HepG2 (cell line): Measurements from ENCODE around the gene CYP4F8. TPM values are rescaled to one million over a fixed set of nuclear protein-coding genes. Genes with fewer than 3 reads are reported as not detected.
A peak's percentile ranks its signal among the peaks of the same experiment; 100 is the strongest.

Source experiments
- BORCS8-MEF2B ChIP-seq: sonication (generic); formaldehyde crosslinking; IDR thresholded peaks from 2 replicates; pipeline ENCODE4 v1.8.0; 2022; ENCODE audit warnings: mild to moderate bottlenecking, missing genetic modification reagents
- BRCA1 ChIP-seq: sonication (generic); formaldehyde crosslinking; IDR thresholded peaks from 2 replicates; pipeline ENCODE4 v1.4.0; 2020; ENCODE audit warnings: missing genetic modification reagents
- EED ChIP-seq: sonication (generic); formaldehyde crosslinking; IDR thresholded peaks from 2 replicates; pipeline ENCODE4 v1.5.0; 2020; ENCODE audit warnings: mild to moderate bottlenecking, missing genetic modification reagents
- EHMT2 ChIP-seq: fragments of 200-600 bp; sonication (generic); IDR thresholded peaks from 2 replicates; pipeline ENCODE4 v1.7.0; 2017; ENCODE audit warnings: antibody characterized with exemption, low read depth, low read length, borderline replicate concordance
- HDAC6 ChIP-seq: fragments of 200-600 bp; sonication (generic); IDR thresholded peaks from 2 replicates; pipeline ENCODE4 v1.7.0; 2017; ENCODE audit warnings: mild to moderate bottlenecking, antibody characterized with exemption, low read length, low read depth
- JUNB ChIP-seq: sonication (generic); formaldehyde crosslinking; IDR thresholded peaks from 2 replicates; pipeline ENCODE4 v1.8.0; 2022; ENCODE audit warnings: missing genetic modification reagents, mild to moderate bottlenecking, borderline replicate concordance
- KLF9 ChIP-seq: IDR thresholded peaks from 2 replicates; pipeline ENCODE4 v1.6.1; 2016; ENCODE audit warnings: low read depth
- MAZ ChIP-seq, 2 experiments: sonication (generic) in 1 of 2; formaldehyde crosslinking in 1 of 2; IDR thresholded peaks; 2 replicates each; pipeline versions ENCODE4 v1.5.0 to v1.6.1; 2012 to 2020; ENCODE audit warnings: low read depth in 2 of 2, mild to moderate bottlenecking in 2 of 2, borderline replicate concordance in 1 of 2, improper control_type of control experiment in 1 of 2, low read length in 1 of 2, missing genetic modification reagents in 1 of 2, moderate library complexity in 1 of 2
- NFKB2 ChIP-seq: sonication (generic); formaldehyde crosslinking; IDR thresholded peaks from 2 replicates; pipeline ENCODE4 v1.4.0; 2020; ENCODE audit warnings: missing genetic modification reagents, borderline replicate concordance
- NONO ChIP-seq, 2 experiments: fragments of 450-650 bp in 1 of 2; sonication (generic) in 1 of 2; formaldehyde crosslinking in 1 of 2; IDR thresholded peaks in 1 of 2; conservative IDR thresholded peaks in 1 of 2; 2 replicates each; pipeline versions ENCODE4 v1.6.1 to v1.8.0; 2017 to 2022; ENCODE audit warnings: mild to moderate bottlenecking in 1 of 2, missing genetic modification reagents in 1 of 2, moderate library complexity in 1 of 2
- PHB2 ChIP-seq: fragments of 450-650 bp; IDR thresholded peaks from 2 replicates; pipeline ENCODE4 v1.6.1; 2018; ENCODE audit not compliant: partially characterized antibody
- PHF20 ChIP-seq: sonication (generic); formaldehyde crosslinking; IDR thresholded peaks from 2 replicates; pipeline ENCODE4 v1.5.0; 2020; ENCODE audit warnings: mild to moderate bottlenecking, missing genetic modification reagents
- SMARCE1 ChIP-seq: fragments of 450-650 bp; IDR thresholded peaks from 2 replicates; pipeline ENCODE4 v1.6.1; 2017; ENCODE audit warnings: borderline replicate concordance
- TBX3 ChIP-seq: fragments of 450-650 bp; IDR thresholded peaks from 2 replicates; pipeline ENCODE4 v1.6.1; 2017; ENCODE audit warnings: antibody characterized with exemption, mild to moderate bottlenecking, inconsistent platforms, borderline replicate concordance
- TFDP2 ChIP-seq: sonication (generic); formaldehyde crosslinking; IDR thresholded peaks from 2 replicates; pipeline ENCODE4 v1.4.0; 2020; ENCODE audit warnings: missing genetic modification reagents
- USF2 ChIP-seq, 2 experiments: sonication (generic) in 1 of 2; formaldehyde crosslinking in 1 of 2; IDR thresholded peaks; 2 replicates each; pipeline versions ENCODE4 v1.5.1 to v1.6.1; 2011 to 2020; ENCODE audit warnings: borderline replicate concordance in 1 of 2, low read depth in 1 of 2, low read length in 1 of 2, mild to moderate bottlenecking in 1 of 2, missing genetic modification reagents in 1 of 2, moderate library complexity in 1 of 2
- ZNF550 ChIP-seq: sonication (generic); formaldehyde crosslinking; IDR thresholded peaks from 2 replicates; pipeline ENCODE4 v1.4.0; 2020; ENCODE audit warnings: mild to moderate bottlenecking, missing genetic modification reagents, borderline replicate concordance
- ZNF574 ChIP-seq: sonication (generic); formaldehyde crosslinking; IDR thresholded peaks from 2 replicates; pipeline ENCODE4 v1.4.0; 2020; ENCODE audit warnings: missing genetic modification reagents
- ZNF704 ChIP-seq: sonication (generic); formaldehyde crosslinking; IDR thresholded peaks from 2 replicates; pipeline ENCODE4 v1.8.1; 2023; ENCODE audit warnings: mild to moderate bottlenecking, inconsistent platforms, moderate library complexity, missing genetic modification reagents, borderline replicate concordance
- ZNF768 ChIP-seq: sonication (generic); formaldehyde crosslinking; IDR thresholded peaks from 2 replicates; pipeline ENCODE4 v1.4.0; 2020; ENCODE audit warnings: missing genetic modification reagents
- ZNF83 ChIP-seq: sonication (generic); formaldehyde crosslinking; IDR thresholded peaks from 2 replicates; pipeline ENCODE4 v1.4.0; 2020; ENCODE audit warnings: missing genetic modification reagents, mild to moderate bottlenecking, borderline replicate concordance
- polyA plus RNA-seq, 8 experiments: library from polyadenylated mRNA; depleted of rRNA in 3 of 8; stranded (reverse) in 7 of 8; unstranded in 1 of 8; fragments of >200 nt; fragmentation: Illumina TruSeq in 4 of 8; extraction: Trizol in 4 of 8; gene quantifications; 2 replicates each; pipeline versions ENCODE4 v1.2.1 to v1.2.3, GENCODE V29; 2011 to 2016; ENCODE audit warnings: low read depth in 4 of 8, missing spikeins in 1 of 8, mixed read lengths in 1 of 8; ENCODE audit not compliant: insufficient read depth in 1 of 8
- total RNA-seq, 5 experiments: library from RNA; depleted of rRNA; stranded (reverse); fragments of >200 nt; fragmentation: Illumina TruSeq; extraction: Trizol; gene quantifications; 2 replicates each; pipeline ENCODE4 v1.2.3, GENCODE V29; 2016; ENCODE audit warnings: low read depth in 1 of 5

CYP4F8 gene
- total and polyA plus RNA-seq, 2 of the 13 experiments (the other 11 are each of a cell fraction or from before 2014, with no cell fraction given) = not detected

GRCh38 chr19:15623711-15624318 lies 8.8 kb downstream of the CYP4F8 start (continued):
- TF ChIP-seq ZNF83 (CRISPR knock-in tag) = no peak
- 0 out of 2 replicates have a peak, but pooled peaks have one; percentile 35 for TF ChIP-seq BORCS8-MEF2B
- TF ChIP-seq PHF20 (CRISPR knock-in tag) = 0 out of 2 replicates have a peak, but pooled peaks have one; percentile 28
- no peak for TF ChIP-seq USF2 (IDR thresholded peaks at IDR 0.05; ENCODE audit: low read depth, low read length)
- no peak for TF ChIP-seq USF2 (CRISPR knock-in tag; IDR thresholded peaks at IDR 0.05; ENCODE audit: borderline replicate concordance)
- 0 out of 2 replicates have a peak, but pooled peaks have one; percentile 62 for TF ChIP-seq BRCA1 (CRISPR knock-in tag)
- TF ChIP-seq KLF9 (CRISPR knock-in tag) = no peak
- no peak for TF ChIP-seq PHB2
- 0 out of 2 replicates have a peak, but pooled peaks have one; percentile 30 for TF ChIP-seq ZNF574
- TF ChIP-seq NONO (IDR thresholded peaks at IDR 0.05) = no peak
- no peak for TF ChIP-seq NONO (CRISPR knock-in tag; conservative IDR thresholded peaks at IDR 0.05)
- no peak for TF ChIP-seq JUNB (CRISPR knock-in tag)
- TF ChIP-seq ZNF550 = no peak
- no peak for TF ChIP-seq TBX3
- TF ChIP-seq MAZ (IDR thresholded peaks at IDR 0.05; ENCODE audit: borderline replicate concordance, low read depth, low read length) = no peak
- TF ChIP-seq MAZ (CRISPR knock-in tag; IDR thresholded peaks at IDR 0.05; ENCODE audit: low read depth) = no peak
- TF ChIP-seq NFKB2 (CRISPR knock-in tag) = peak; percentile 59; the same call in 1 of the 2 replicates
- peak; percentile 77 for TF ChIP-seq EHMT2
- no peak for TF ChIP-seq TFDP2 (CRISPR knock-in tag)
- peak; percentile 37; the same call in 1 of the 2 replicates for TF ChIP-seq ZNF768 (CRISPR knock-in tag)
- TF ChIP-seq SMARCE1 = no peak
- TF ChIP-seq EED (CRISPR knock-in tag) = no peak
- TF ChIP-seq ZNF704 = 0 out of 2 replicates have a peak, but pooled peaks have one; percentile 31
- TF ChIP-seq HDAC6 = no peak
